SK-N-DZ (cell line): Measurements from ENCODE around the gene BCAR1.
"Not testable (repeated sequence)": the region's sequence is repeated elsewhere in the genome, so short reads cannot be mapped to it uniquely, and the experiment has no call there.

Source experiments
- DNase-seq: peaks from one replicate; pipeline ENCODE4 v3.0.0-alpha.2; 2015; ENCODE audit warnings: low spot score

BCAR1 gene

DNA sequence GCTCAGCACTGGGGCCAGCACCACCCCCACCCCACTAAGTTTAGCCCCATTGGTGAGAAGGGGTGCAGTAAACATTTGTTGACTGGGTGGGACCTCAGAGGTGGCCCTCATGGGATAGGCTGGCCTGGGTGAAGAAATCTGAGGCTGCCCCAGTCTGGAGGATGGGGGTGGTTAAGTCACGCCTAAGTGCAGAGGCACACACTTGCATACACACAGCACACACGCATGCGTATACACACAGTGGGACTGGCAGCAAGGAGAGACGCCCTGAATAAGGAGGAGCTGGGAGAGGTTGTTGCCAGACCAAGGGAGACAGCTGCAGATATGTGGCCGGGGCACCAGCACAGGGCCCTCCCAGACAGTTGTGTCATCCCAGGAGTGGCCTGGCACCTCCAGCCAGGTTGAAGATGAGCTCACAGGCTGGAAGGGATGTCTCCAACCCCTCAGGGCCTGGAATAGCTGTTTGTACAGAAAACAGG, 3.0 kb upstream of the BCAR1 start:
- DNase-seq = no peak

- DNase-seq = no peak
Measured at GRCh38 chr16:75252946-75253911, 1.8 kb upstream of the BCAR1 start.

GRCh38 chr16:75252049-75252864, 833 bp upstream of the BCAR1 start:
- no peak for DNase-seq

GRCh38 chr16:75250809-75251279, 580 bp downstream of the BCAR1 start:
- no peak for DNase-seq

DNA sequence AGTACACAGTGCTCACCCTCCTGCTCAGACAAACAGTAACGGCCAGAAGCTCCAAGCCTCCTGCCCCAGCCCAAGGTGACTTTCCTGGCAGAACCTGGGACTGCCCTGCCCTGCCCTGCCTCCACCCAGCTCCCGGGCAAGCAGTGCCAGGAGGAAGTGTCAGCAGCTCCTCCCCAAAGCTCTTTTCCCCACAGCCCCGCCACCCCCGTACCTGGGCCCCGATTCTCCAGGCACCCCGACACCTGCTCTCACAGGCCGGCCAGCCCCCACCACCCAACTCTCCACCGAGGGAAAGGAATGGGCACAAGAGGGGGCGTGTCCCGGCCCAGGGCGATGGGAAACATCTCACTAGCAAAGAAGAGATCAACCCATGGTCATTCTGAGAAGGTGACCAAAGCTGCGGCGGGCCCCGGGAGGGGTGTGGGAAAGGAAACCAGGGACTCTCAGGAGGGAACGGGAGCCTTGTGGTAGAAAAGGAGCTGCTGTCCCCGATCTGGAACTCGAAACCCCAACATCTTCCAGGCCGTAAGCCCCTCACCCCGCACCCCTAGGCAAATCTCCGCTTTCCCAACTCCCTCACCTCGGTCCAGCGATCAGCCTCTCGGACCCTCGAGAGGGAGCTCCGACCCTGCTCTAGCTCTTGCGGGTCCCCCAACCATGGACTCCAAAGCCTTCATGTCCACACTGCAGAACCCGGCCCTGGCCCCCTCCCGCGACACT, 1.2 kb downstream of the BCAR1 start:
- no peak for DNase-seq

DNA sequence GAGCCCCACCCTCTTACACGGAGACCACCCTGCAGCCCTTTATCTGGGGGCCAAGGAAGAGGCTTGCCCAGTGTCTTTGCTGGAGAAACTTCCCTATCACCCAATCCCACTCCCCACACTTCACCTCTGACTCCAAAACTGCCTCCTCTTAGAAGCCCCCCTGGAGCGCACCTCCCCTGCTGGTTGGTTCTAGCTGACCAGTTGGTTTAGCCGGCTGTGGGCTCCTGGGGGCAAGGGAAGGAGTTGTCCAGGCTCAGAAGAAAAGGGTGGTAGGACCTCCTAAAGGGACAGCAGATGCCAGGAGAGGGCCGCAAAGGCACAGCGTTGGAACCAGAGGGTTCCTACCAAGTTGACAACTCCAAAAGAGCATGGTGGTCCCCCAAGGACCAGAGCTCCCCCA, 2.0 kb downstream of the BCAR1 start:
- DNase-seq = no peak

- no peak for DNase-seq
Measured at GRCh38 chr16:75248536-75249380, 2.7 kb downstream of the BCAR1 start.

DNA sequence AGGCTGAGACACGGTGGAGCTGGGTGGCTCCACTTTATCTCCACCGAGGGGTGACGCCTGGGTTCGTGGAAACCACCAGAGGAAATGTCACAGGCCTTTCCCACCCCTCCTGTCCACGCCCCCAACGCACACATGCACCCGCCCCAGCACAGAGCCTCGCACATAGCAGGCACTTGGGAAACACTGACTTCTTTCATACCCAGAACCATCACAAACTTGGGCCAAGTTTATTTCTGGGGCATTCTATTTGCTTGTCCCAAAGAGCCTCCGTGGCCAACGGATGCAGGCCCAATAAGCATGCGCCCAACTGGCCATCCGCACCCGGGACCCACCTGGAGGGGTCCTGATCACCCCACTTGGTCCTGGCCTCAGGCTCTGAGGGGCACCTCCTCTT, 3.3 kb downstream of the BCAR1 start:
- no peak for DNase-seq

GRCh38 chr16:75247249-75247648, 4.2 kb downstream of the BCAR1 start:
- no peak for DNase-seq

- no peak for DNase-seq
Measured at GRCh38 chr16:75246504-75247205, 4.8 kb downstream of the BCAR1 start.

DNA sequence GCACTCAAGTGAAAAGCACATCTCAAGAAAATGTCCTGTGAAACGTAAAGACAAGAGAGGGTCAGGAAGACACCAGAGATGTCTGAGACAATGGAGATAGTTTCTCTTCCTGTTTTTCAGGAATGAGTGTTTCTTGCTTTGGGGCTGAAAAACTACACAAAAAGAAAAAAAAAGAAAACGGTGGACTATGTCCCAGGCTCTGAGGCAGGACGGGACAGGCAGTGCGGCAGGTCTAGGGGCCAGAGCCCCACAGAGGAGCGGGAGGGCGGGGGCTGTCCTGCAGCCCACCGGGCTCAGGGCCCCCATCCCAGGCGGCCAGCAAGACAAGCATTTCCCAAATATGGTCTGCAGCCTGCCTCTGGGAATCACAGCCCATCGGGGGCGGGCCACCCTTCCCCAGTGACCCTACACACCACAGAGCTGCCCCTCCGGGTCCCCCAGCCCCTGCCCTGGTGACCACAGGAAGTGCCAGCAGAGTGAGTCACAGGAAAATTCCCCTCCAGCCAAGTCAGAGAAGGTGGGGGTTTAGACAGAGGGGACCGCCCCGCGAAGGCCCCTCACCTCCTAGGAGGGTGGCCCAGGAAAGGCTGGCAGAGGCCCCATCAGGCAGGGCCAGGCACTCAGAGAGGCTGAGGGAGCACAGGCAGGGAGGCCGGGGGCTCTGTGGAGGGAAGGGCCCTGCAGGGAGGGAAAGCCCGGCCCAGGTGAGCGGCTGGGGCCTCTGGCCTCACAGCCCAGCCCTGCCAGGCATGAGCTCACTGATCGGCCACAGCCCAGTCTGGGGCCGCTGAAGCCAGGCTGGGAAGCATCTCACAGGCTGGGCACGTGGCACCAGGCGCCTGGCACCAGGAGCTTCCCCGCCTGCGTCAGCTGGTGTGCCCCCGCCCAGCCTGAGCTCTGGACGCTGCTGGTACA, 6.3 kb downstream of the BCAR1 start:
- no peak for DNase-seq

GRCh38 chr16:75244225-75244809, 7.1 kb downstream of the BCAR1 start:
- no peak for DNase-seq

DNA sequence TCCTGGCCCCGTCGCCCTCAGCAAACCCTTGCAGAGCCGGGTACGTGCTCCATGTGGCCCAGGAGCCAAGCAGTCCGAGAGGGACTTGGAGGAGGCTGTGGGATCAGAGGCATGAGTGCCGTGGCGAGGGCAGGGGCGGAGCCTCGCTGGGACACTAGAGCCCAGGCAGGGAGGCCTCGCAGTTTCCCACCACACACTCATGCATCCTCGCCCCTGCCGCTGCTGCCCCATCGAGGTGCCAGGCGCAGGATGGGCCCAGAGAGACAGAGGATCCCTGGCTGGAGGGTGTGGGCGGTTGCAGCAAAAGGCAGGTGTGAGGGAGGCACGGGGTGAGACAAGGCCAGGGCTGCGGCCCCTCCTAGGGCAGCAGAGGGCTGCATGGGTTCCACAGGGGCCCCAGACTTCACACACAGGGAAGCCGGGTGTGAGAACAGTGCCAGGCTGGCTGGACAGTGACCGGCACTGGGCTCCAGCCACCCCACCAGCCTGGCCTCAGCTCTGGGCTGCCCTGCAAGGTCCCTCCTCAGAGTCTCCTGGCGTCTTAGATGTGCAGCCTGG, 7.7 kb downstream of the BCAR1 start:
- no peak for DNase-seq

DNA sequence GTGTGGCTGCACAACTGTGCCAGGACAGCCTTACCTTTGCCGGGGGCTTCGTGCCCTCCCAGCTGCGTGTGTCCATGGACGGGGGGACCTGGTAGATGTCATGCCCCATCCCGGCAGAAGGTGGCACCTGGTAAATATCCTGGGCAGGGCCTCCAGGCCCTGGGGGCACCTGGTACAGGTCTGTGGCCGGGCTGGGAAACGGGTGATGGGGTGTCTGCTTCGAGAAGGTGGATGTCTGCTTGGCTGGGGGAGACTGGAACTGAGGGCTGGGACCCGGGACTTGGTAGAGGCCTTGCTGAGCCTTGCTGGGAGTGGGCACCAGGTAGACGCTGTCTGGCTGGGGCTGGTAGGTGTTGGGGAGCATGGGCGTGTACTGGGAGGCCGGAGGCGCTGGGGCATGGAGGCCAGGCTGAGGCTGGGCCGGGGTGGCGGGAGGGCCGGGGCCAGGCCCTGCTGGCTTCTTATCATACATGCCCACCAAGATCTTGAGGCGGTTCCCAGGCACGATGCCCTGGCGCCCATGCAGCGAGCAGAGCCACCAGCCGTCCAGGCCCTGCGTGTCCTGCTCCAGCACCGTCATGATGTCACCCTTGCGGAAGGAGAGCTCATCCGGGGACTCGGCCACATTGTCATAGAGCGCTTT, 8.9 kb downstream of the BCAR1 start:
- not testable (repeated sequence) for DNase-seq

GRCh38 chr16:75241955-75242354, 9.5 kb downstream of the BCAR1 start:
- DNase-seq = no peak

DNA sequence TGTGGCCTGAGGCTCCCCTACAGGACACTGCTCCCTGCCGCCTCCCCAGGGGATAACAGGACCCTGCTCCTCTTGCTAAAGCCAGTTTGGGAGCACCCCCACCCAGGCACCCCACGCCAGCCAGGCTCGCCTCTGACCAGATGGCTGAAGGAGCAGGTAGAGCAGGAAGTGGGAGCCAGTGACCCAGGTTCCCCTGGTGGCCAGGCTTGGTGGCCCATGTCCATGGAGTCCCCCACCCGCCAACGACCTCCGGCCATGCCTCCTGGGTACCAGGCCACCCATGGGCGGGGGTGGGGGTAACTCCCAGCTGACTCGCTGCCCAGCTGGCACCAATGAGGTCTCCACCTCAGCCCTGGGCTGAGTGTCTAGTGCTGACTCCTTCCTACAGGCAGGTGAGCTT, 10.0 kb downstream of the BCAR1 start:
- DNase-seq = no peak

DNA sequence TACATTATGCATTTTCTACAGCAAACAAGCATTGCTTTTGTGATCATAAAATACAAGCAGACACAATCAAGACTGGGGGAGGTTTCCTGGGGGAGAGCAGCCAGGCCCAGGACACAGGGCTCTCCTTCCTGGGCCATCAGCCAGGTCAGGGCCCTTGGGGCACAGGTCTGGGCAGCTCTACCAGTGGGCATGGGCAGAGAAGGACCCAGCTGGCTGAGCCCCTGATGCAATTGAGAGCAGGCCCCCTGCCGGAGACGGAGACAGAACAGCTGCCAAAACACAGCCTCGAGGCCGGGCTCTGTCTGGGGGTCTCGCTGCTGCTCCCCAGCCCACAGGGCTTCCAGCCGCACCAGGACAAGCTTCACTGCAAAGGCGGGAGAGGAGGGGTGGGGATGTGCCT, 10.8 kb downstream of the BCAR1 start:
- DNase-seq = not testable (repeated sequence)
